Gastroesophageal sphincter (tissue), 4 donors: ENCODE data around the gene BMP3. TPM values are rescaled to one million over a fixed set of nuclear protein-coding genes. Genes with fewer than 3 reads are reported as not detected.

Experiments
- ATAC-seq: fragments of 150-250 bp; one replicate; pipeline ENCODE4 v1.9.1; 2016; ENCODE audit warnings: mild to moderate bottlenecking, moderate library complexity
- H3K27ac ChIP-seq, 4 donors: fragments of 200-600 bp; sonication (generic) in 3 of 4; 1 replicate in 3 of 4; 2 replicates in 1 of 4; pipeline ENCODE4 v1.5.1; 2016 to 2019
- H3K27me3 ChIP-seq: fragments of 200-600 bp; sonication (generic); one replicate; pipeline ENCODE4 v1.5.1; 2019
- H3K36me3 ChIP-seq, 2 donors: fragments of 200-600 bp; sonication (generic); one replicate each; pipeline ENCODE4 v1.5.1; 2019; ENCODE audit warnings: control low read depth in 1 of 2
- H3K4me1 ChIP-seq, 3 donors: fragments of 200-600 bp; sonication (generic); 1 replicate in 2 of 3; 2 replicates in 1 of 3; pipeline ENCODE4 v1.5.1; 2016 to 2019; ENCODE audit warnings: control low read depth in 2 of 3
- H3K4me3 ChIP-seq, 2 donors: fragments of 200-600 bp; sonication (generic); one replicate each; pipeline ENCODE4 v1.5.1; 2019; ENCODE audit warnings: mild to moderate bottlenecking in 1 of 2, moderate library complexity in 1 of 2
- H3K9me3 ChIP-seq, 3 donors: fragments of 200-600 bp; sonication (generic); one replicate each; pipeline ENCODE4 v1.5.1; 2017 to 2019; ENCODE audit warnings: control low read depth in 2 of 3
- EP300 ChIP-seq: sonication (generic); formaldehyde crosslinking; IDR thresholded peaks from one replicate; pipeline ENCODE4 v1.6.1; 2017; ENCODE audit warnings: antibody characterized with exemption, mild to moderate bottlenecking
- POLR2A ChIP-seq, 2 donors: fragments of 450-650 bp; IDR thresholded peaks; one replicate each; pipeline ENCODE4 v1.6.1; 2017; ENCODE audit warnings: antibody characterized with exemption in 2 of 2, mild to moderate bottlenecking in 2 of 2, moderate library complexity in 1 of 2
- POLR2AphosphoS5 ChIP-seq: sonication (generic); formaldehyde crosslinking; IDR thresholded peaks from one replicate; pipeline ENCODE4 v1.6.1; 2017; ENCODE audit warnings: antibody characterized with exemption
- WGBS, 2 donors: methylation state at CpG; one replicate each; pipeline ENCODE4 v1.1.5; 2018; ENCODE audit warnings: low coverage in 1 of 2; 5-methylcytosine and 5-hydroxymethylcytosine counted together
- total RNA-seq, 4 donors: library from RNA; depleted of rRNA; stranded (reverse); fragments of >200 nt; gene quantifications; one replicate each; pipeline ENCODE4 v1.1.0, GENCODE V29; 2016
- TF ChIP-seq, protein P1 (sequence below), 4 experiments: fragments of 200-600 bp in 2 of 4; fragments of 450-650 bp in 2 of 4; sonication (generic) in 1 of 4; IDR thresholded peaks; one replicate each; pipeline ENCODE4 v1.5.1; 2017 to 2019; ENCODE audit warnings: antibody characterized with exemption in 4 of 4, mild to moderate bottlenecking in 2 of 4, moderate library complexity in 2 of 4

The BMP3 gene, protein sequence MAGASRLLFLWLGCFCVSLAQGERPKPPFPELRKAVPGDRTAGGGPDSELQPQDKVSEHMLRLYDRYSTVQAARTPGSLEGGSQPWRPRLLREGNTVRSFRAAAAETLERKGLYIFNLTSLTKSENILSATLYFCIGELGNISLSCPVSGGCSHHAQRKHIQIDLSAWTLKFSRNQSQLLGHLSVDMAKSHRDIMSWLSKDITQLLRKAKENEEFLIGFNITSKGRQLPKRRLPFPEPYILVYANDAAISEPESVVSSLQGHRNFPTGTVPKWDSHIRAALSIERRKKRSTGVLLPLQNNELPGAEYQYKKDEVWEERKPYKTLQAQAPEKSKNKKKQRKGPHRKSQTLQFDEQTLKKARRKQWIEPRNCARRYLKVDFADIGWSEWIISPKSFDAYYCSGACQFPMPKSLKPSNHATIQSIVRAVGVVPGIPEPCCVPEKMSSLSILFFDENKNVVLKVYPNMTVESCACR
- 10 to 100 TPM in 3 of 4 donors, 1 to 10 TPM in 1; 8.2 to 24.5 (median 17.5) TPM for total RNA-seq

DNA sequence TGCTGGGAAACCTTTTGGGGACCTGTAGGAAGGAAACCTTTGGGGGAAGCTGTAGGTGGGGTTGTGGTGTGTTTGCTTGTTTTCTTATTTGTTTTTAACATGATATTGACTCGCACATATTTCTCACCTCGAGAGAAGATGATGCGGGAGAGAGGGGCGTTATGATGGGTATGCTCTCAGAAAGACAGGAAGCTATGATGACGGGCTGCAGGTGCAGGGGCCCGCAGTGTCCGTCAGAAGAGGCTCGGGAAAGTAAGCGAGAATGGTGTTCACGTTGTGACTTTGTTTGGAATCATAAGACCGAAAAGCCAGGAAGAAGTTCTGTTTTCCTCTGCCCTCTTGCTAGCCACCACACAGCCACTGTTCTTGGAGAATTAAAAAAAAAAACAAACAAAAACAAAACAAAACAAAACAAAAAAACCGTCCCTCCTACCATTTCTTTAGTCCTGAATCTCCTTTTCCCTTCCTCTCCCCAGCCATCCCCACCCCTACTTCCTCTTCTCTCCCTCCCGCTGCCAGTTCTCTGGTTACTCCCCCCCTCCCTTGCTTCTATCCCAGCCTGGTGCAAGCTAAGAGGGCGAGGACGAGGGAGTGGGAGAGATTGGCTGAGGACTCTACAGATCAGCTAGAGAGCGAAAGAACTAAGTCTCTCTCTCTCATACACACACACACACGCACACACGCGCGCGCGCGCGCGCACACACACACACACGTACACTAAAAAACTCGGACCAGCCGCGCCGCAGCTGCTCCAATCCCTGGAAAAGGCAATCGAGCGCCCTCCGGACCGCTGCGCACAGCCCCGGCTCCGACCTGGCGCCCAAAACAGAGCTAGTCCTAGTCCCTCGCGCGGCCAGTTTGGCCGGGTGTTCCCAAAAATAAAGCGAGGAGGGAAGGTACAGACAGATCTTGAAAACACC is at the start of gene BMP3:
Gene BMP3, plus strand, starts transcription at position 648 of the 920 bp plus-strand sequence. CDS start 577 bp downstream, outside the sequence.
- H3K9me3 ChIP-seq = no peaks in the 10 kb centered on the region
- H3K4me3 ChIP-seq = peak within 1 kb of the TSS; percentile 61 to 66
- peaks cover 34% of the 10 kb centered on the region for H3K27me3 ChIP-seq
- H3K36me3 ChIP-seq = no peaks in the 10 kb centered on the region
- H3K27ac ChIP-seq = peak within 1 kb of the TSS; percentile 1 to 76 (median 74)
- WGBS, 2 donors = 7 to 12% methylated on average over 11 to 16 of the region's 43 CpGs
- ATAC-seq = peak; percentile 75
- TF ChIP-seq, protein P1, sequence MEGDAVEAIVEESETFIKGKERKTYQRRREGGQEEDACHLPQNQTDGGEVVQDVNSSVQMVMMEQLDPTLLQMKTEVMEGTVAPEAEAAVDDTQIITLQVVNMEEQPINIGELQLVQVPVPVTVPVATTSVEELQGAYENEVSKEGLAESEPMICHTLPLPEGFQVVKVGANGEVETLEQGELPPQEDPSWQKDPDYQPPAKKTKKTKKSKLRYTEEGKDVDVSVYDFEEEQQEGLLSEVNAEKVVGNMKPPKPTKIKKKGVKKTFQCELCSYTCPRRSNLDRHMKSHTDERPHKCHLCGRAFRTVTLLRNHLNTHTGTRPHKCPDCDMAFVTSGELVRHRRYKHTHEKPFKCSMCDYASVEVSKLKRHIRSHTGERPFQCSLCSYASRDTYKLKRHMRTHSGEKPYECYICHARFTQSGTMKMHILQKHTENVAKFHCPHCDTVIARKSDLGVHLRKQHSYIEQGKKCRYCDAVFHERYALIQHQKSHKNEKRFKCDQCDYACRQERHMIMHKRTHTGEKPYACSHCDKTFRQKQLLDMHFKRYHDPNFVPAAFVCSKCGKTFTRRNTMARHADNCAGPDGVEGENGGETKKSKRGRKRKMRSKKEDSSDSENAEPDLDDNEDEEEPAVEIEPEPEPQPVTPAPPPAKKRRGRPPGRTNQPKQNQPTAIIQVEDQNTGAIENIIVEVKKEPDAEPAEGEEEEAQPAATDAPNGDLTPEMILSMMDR (IDR thresholded peaks at IDR 0.05) = no peak
- no peak for TF ChIP-seq POLR2AphosphoS5
- TF ChIP-seq EP300 = no peak
- TF ChIP-seq POLR2A (IDR thresholded peaks at IDR 0.05) = no peak
- peaks cover 0 to 24% (median 3%) of the 10 kb centered on the region in 3 donors for H3K4me1 ChIP-seq

DNA sequence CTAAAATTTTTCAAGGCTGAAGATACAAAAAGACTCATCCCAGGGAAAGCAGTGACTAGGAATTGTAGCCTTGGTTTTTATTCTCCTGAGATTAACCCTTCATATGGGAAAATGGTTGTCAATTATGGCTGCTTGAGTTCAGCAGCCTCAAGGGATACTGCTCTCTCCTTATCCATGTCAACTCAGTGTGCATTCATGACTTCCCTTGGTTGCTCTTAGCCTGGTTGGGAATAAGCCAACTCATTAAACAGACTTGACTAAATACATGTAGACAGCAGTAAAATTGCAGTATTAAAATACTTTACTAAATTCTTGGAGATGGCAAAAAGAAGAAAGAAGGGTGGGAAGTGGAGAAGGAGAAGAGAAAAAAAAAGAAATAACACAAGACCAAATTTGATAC is 44.5 kb upstream of the BMP3 start:
- Histone ChIP-seq H3K4me3 (no peak overlapping the region), H3K27ac (no peak overlapping the region), H3K9me3 (no peaks in the 10 kb centered on the region), H3K4me1 (peaks cover 0 to 7% (median 0%) of the 10 kb centered on the region in 3 donors), H3K27me3 (no peaks in the 10 kb centered on the region), H3K36me3 (no peaks in the 10 kb centered on the region)
- no peak for ATAC-seq
- no peak for TF ChIP-seq POLR2A (IDR thresholded peaks at IDR 0.05)
- TF ChIP-seq POLR2AphosphoS5 = no peak
- TF ChIP-seq EP300 = no peak
- TF ChIP-seq, protein P1 (IDR thresholded peaks at IDR 0.05) = no peak

DNA sequence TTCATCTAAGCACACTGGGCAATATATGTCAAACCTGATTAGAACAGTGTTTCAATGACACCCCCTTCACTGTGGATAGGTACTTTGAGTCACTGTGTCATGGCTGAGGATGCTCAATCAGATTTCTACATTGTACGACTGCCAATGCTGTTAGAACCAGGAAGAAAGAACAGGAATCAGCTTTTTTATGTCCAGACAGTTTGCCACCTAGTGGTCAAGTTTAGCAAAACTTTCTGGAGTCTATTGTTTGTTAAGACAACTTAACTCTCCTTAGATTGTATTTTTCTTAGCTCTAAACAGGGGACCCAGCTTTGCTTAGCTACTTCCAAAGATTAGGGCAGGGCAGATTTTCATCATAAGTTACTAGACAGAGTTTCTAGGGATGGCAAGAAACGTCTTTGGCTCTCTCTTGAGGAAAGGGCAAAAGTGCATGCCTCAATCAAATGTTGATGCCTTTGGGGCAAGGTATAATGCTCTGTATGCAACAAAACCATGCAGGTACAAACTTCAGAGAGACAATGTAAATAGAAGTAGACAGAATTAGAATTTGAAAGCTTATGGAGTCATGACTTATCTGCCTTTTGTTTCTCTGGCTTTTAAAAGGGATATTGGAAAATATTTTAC is 40.5 kb upstream of the BMP3 start:
- 6 to 17% methylated on average over 2 of the region's 2 CpGs for WGBS, 2 donors
- no peak for ATAC-seq
- Histone ChIP-seq H3K4me1 (peaks cover 0 to 7% (median 0%) of the 10 kb centered on the region in 3 donors), H3K27ac (no peak overlapping the region), H3K36me3 (no peaks in the 10 kb centered on the region), H3K9me3 (no peaks in the 10 kb centered on the region), H3K27me3 (no peaks in the 10 kb centered on the region), H3K4me3 (no peak overlapping the region)
- TF ChIP-seq, protein P1 (IDR thresholded peaks at IDR 0.05) = peak; percentile 56 to 71 (median 64)
- TF ChIP-seq EP300 = no peak

DNA sequence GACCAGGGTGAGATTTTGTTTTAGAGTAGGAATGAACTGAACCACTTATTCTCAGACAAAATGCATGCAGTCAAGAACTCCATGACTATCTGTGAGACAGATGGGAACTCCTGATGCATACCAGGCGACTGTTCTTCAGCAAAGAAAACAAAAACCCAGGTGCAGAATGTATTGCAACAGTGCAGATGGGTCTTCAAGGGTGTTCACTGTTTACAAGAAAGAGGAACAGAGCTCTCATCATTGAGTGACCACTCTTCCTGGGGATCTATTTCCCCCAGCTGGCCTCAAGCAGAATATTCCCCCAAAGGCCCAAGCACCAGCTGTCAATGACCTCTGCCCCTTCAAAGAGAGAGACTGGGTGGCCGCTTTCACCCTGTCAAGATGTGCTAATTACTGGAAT is 39.7 kb upstream of the BMP3 start:
- WGBS, 2 donors = 66 to 71% methylated on average over 2 of the region's 2 CpGs
- no peaks in the 10 kb centered on the region for H3K9me3 ChIP-seq
- H3K27me3 ChIP-seq = no peaks in the 10 kb centered on the region
- H3K27ac ChIP-seq = no peak overlapping the region
- no peak overlapping the region for H3K4me3 ChIP-seq
- no peaks in the 10 kb centered on the region for H3K36me3 ChIP-seq
- H3K4me1 ChIP-seq = peaks cover 0 to 7% (median 0%) of the 10 kb centered on the region in 3 donors
- ATAC-seq = no peak
- TF ChIP-seq EP300 (no peak), POLR2AphosphoS5 (no peak), POLR2A (IDR thresholded peaks at IDR 0.05) (no peak)
- TF ChIP-seq, protein P1 (IDR thresholded peaks at IDR 0.05) = no peak
